Astrocyte of the spinal cord (primary cell): ENCODE measurements around the gene SLC26A4.
A peak's percentile ranks its signal among the peaks of the same experiment; 100 is the strongest.

ENCODE experiments used
- DNase-seq: peaks from one replicate; pipeline ENCODE4 v3.0.0; 2011; ENCODE audit warnings: low read depth, low spot score
- H3K4me3 ChIP-seq: 2 replicates; pipeline ENCODE4 v1.5.1; 2011; ENCODE audit warnings: low read depth, mild to moderate bottlenecking, low read length, moderate library complexity
- CTCF ChIP-seq: IDR thresholded peaks from 2 replicates; pipeline ENCODE4 v1.5.1; 2012; ENCODE audit warnings: low read depth, mild to moderate bottlenecking, low read length, inconsistent platforms
- in situ Hi-C: cut with HindIII; loops from 2 replicates; pipeline ENCODE4 v1.10.0; 2017; ENCODE audit warnings: low sequenced_read_pairs

SLC26A4 gene

GRCh38 chr7:107682886-107683285 is 22.3 kb downstream of the SLC26A4 start:
- DNase-seq = no peak
- in situ Hi-C loops = no loop called here
- TF ChIP-seq CTCF = no peak
- H3K4me3 ChIP-seq = no peak overlapping the region

GRCh38 chr7:107684287-107684686 is 23.7 kb downstream of the SLC26A4 start:
- no peak overlapping the region for H3K4me3 ChIP-seq
- in situ Hi-C loops = no loop called here
- no peak for TF ChIP-seq CTCF
- DNase-seq = no peak

- no peak overlapping the region for H3K4me3 ChIP-seq
- DNase-seq = no peak
- in situ Hi-C loops = no loop called here
- no peak for TF ChIP-seq CTCF
Measured at GRCh38 chr7:107684947-107685463, 24.4 kb downstream of the SLC26A4 start.

- in situ Hi-C loops = no loop called here
- no peak for DNase-seq
- H3K4me3 ChIP-seq = no peak overlapping the region
- TF ChIP-seq CTCF = no peak
Measured at GRCh38 chr7:107686816-107687387, 26.3 kb downstream of the SLC26A4 start.

- DNase-seq = peak; percentile 26
- TF ChIP-seq CTCF = no peak
- in situ Hi-C loops = no loop called here
- H3K4me3 ChIP-seq = no peak overlapping the region
Measured at GRCh38 chr7:107687656-107688055, 27.0 kb downstream of the SLC26A4 start.

- no peak for DNase-seq
- no peak for TF ChIP-seq CTCF
- in situ Hi-C loops = no loop called here
- no peak overlapping the region for H3K4me3 ChIP-seq
Measured at GRCh38 chr7:107689553-107689952, 28.9 kb downstream of the SLC26A4 start.
